ENCODE results near the gene TEAD2. TPM values are rescaled to one million over a fixed set of nuclear protein-coding genes. Genes with fewer than 3 reads are reported as not detected.

Gene TEAD2
- total and polyA plus RNA-seq, 2 of the 13 experiments (the other 11 are each of a cell fraction or from before 2014, with no cell fraction given), result 10.8 to 12.5 TPM

DNA sequence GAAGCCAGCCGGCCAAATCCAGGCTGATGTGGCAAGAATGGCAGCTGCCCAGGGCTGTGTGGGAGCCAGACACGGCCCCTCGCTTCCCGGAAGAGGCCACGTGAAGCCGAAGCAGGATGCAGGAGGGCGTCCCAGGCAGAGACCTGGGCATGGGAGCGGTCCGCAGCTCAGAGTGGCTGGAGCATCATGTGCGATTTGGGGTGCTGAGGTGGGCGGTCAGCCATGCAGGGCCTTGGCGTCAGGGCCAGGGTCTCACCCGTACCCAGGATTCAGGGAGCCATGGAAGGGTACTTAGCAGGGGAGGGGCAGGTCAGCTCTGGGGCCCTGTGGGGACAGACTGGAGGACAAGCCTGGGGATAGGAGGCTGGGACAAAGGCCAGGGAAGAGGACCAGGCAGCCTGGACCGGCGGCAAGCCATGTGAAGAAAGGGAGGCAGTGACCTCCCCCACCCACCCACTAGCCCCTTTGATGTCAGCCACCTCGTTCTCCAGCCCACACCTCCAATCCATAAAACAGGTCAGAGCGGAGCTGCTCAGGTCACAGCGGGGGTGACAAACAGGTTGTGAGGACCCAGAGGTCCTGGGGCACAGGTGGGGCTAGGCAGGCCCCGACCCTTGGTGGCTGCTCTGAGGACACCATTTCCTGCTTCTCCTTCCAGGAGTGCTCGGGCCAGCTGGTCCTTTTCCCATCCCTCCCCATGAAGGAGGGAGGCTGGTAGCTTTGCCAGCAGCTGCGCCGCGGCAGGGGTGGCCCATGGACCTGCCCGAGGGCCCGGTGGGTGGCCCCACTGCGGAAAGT lies 28.1 kb upstream of the TEAD2 start (continued):
- TF ChIP-seq MTF1 (CRISPR knock-in tag; IDR thresholded peaks at IDR 0.05) (no peak), YEATS4 (CRISPR knock-in tag; IDR thresholded peaks at IDR 0.05; ENCODE audit: borderline replicate concordance) (no peak), ARID2 (CRISPR knock-in tag; IDR thresholded peaks at IDR 0.05; ENCODE audit: borderline replicate concordance) (no peak), NFKBIZ (CRISPR knock-in tag; IDR thresholded peaks at IDR 0.05) (no peak), FOXK1 (CRISPR knock-in tag; IDR thresholded peaks at IDR 0.05; ENCODE audit: borderline replicate concordance, low read depth) (no peak)

DNA sequence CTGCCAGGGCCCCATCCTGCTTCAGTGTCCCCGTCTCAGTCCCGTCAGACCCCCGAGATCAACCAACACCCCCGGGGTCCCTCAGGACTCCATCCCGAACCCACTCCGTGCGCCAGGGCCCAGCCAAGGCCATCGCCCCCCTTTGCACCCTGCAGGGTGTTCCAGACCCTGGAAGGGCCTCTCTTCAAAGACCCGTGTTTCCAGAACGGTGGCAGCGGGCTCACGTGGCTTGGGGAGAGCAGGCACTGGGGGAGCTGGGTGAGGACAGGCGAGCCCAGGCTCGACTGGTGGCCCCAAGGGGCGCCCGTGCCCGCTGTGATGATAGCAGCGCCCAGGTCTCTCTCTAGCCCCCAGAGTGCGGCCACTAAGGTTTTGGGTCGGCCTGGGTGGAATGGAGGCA lies 27.2 kb upstream of the TEAD2 start:
- H3K4me2 ChIP-seq (ENCODE audit: low read depth, low read length), result no peak overlapping the region
- H3K27me3 ChIP-seq (ENCODE audit: control insufficient read depth in 1 of 2, insufficient read depth in 2 of 2, low read length in 2 of 2), result peaks cover 6 to 22% of the 10 kb centered on the region in 2 experiments
- BruUV-seq (replicated peaks), result no TSS peak
- H3K36me3 ChIP-seq (replicated peaks in 1 of 2; ENCODE audit: control insufficient read depth in 1 of 2, insufficient read depth in 2 of 2, low read length in 2 of 2), result no peaks in the 10 kb centered on the region
- TF ChIP-seq, protein P1, sequence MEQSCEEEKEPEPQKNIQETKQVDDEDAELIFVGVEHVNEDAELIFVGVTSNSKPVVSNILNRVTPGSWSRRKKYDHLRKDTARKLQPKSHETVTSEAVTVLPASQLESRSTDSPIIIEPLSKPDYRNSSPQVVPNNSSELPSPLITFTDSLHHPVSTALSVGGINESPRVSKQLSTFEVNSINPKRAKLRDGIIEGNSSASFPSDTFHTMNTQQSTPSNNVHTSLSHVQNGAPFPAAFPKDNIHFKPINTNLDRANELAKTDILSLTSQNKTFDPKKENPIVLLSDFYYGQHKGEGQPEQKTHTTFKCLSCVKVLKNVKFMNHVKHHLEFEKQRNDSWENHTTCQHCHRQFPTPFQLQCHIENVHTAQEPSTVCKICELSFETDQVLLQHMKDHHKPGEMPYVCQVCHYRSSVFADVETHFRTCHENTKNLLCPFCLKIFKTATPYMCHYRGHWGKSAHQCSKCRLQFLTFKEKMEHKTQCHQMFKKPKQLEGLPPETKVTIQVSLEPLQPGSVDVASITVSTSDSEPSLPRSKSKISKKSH (CRISPR knock-in tag; IDR thresholded peaks at IDR 0.05; ENCODE audit: borderline replicate concordance), result no peak
- TF ChIP-seq ZNF24 (IDR thresholded peaks at IDR 0.05) (no peak), ZNF83 (CRISPR knock-in tag; IDR thresholded peaks at IDR 0.05; ENCODE audit: borderline replicate concordance) (no peak), ZNF282 (IDR thresholded peaks at IDR 0.05; ENCODE audit: partially characterized antibody) (no peak), SYNCRIP (IDR thresholded peaks at IDR 0.05; ENCODE audit: insufficient read depth, low read depth, low read length) (no peak), TOE1 (CRISPR knock-in tag; IDR thresholded peaks at IDR 0.05) (no peak), SIX1 (CRISPR knock-in tag; IDR thresholded peaks at IDR 0.05; ENCODE audit: borderline replicate concordance) (no peak), EZH2 (conservative IDR thresholded peaks at IDR 0.05; ENCODE audit: low read depth, low read length) (no peak)
- TF ChIP-seq, protein P2, sequence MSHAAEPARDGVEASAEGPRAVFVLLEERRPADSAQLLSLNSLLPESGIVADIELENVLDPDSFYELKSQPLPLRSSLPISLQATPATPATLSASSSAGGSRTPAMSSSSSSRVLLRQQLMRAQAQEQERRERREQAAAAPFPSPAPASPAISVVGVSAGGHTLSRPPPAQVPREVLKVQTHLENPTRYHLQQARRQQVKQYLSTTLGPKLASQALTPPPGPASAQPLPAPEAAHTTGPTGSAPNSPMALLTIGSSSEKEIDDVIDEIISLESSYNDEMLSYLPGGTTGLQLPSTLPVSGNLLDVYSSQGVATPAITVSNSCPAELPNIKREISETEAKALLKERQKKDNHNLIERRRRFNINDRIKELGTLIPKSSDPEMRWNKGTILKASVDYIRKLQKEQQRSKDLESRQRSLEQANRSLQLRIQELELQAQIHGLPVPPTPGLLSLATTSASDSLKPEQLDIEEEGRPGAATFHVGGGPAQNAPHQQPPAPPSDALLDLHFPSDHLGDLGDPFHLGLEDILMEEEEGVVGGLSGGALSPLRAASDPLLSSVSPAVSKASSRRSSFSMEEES (CRISPR knock-in tag; IDR thresholded peaks at IDR 0.05), result no peak
- TF ChIP-seq, protein P3, sequence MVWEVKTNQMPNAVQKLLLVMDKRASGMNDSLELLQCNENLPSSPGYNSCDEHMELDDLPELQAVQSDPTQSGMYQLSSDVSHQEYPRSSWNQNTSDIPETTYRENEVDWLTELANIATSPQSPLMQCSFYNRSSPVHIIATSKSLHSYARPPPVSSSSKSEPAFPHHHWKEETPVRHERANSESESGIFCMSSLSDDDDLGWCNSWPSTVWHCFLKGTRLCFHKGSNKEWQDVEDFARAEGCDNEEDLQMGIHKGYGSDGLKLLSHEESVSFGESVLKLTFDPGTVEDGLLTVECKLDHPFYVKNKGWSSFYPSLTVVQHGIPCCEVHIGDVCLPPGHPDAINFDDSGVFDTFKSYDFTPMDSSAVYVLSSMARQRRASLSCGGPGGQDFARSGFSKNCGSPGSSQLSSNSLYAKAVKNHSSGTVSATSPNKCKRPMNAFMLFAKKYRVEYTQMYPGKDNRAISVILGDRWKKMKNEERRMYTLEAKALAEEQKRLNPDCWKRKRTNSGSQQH (CRISPR knock-in tag; IDR thresholded peaks at IDR 0.05; ENCODE audit: low read depth), result no peak
- no peaks in the 10 kb centered on the region for H3K79me2 ChIP-seq (ENCODE audit: insufficient read depth, low read length)
- intact Hi-C loops (cut with micrococcal nuclease; ENCODE audit: unreplicated experiment), result no loop called here
- H4K20me1 ChIP-seq (ENCODE audit: insufficient read depth, low read length), result no peaks in the 10 kb centered on the region
- no peak overlapping the region for H2AFZ ChIP-seq (ENCODE audit: low read length)
- CTCF ChIA-PET (ENCODE audit: low intra/inter-chr PET ratio, low total read pairs), result no interaction called here
- WGBS (ENCODE audit: low lambda C conversion rate), result 20% methylated on average over 4 of the region's 20 CpGs
- in situ Hi-C loops (cut with HindIII; ENCODE audit: extremely low pct_ligation_motif_present, low pct_unique_long_range_greater_than_20kb), result no loop called here
- POLR2A ChIA-PET, result no interaction called here
- H3K9ac ChIP-seq (ENCODE audit: insufficient read depth, low read depth, low read length), result no peak overlapping the region
- H3K4me3 ChIP-seq (replicated peaks in 1 of 3; ENCODE audit: insufficient read depth in 1 of 3, low read depth in 2 of 3, low read length in 3 of 3), result no peak overlapping the region
- DNase-seq (ENCODE audit: low spot score), result no peak
- H3K27ac ChIP-seq (ENCODE audit: extremely low read length, insufficient read depth, low read length), result no peak overlapping the region
- H3K4me1 ChIP-seq (ENCODE audit: insufficient read depth, low read length), result no peaks in the 10 kb centered on the region
- no peaks in the 10 kb centered on the region for H3K9me3 ChIP-seq (ENCODE audit: low read length)
- FAIRE-seq, result no peak
- no peak for ATAC-seq

Data from HepG2 (cell line).